Tongue (tissue), 2 donors: ENCODE measurements around the gene ZNF541. TPM values are rescaled to one million over a fixed set of nuclear protein-coding genes. Genes with fewer than 3 reads are reported as not detected.
"Not testable (repeated sequence)": the region's sequence is repeated elsewhere in the genome, so short reads cannot be mapped to it uniquely, and the experiment has no call there.

ENCODE experiments used
- DNase-seq: peaks from one replicate; pipeline ENCODE4 v3.0.0-alpha.2; 2015
- total RNA-seq: library from RNA; depleted of rRNA; stranded (reverse); fragments of >200 nt; gene quantifications from one replicate; pipeline ENCODE4 v1.2.3, GENCODE V29; 2014

ZNF541 gene
- total RNA-seq, 1 donor from 2014 or later: 0.10 TPM

DNA sequence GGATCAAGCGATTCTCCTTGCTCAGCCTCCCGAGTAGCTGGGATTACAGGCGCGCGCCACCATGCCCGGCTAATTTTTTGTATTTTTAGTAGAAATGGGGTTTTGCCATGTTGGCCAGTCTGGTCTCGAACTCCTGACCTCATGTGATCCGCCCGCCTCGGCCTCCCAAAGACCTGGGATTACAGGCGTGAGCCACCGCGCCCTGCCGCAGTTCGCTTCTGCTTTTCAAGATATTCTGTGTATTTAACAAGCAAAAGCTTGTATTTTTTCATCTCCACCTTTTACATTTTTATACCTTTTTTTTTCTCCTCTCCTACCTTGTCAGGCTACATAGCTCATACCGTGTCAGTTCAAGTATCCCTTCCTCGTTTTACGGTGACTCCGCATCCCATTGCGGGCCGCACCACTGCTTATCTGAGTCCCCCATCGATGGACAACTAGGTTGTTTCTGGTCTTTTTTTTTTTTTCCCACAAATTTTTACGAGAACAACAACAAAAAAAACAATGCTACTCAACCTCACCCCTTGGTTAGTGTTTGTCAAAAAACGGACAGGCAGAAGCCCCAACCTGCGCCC is 26.8 kb upstream of the ZNF541 start:
- DNase-seq: not testable (repeated sequence)

DNA sequence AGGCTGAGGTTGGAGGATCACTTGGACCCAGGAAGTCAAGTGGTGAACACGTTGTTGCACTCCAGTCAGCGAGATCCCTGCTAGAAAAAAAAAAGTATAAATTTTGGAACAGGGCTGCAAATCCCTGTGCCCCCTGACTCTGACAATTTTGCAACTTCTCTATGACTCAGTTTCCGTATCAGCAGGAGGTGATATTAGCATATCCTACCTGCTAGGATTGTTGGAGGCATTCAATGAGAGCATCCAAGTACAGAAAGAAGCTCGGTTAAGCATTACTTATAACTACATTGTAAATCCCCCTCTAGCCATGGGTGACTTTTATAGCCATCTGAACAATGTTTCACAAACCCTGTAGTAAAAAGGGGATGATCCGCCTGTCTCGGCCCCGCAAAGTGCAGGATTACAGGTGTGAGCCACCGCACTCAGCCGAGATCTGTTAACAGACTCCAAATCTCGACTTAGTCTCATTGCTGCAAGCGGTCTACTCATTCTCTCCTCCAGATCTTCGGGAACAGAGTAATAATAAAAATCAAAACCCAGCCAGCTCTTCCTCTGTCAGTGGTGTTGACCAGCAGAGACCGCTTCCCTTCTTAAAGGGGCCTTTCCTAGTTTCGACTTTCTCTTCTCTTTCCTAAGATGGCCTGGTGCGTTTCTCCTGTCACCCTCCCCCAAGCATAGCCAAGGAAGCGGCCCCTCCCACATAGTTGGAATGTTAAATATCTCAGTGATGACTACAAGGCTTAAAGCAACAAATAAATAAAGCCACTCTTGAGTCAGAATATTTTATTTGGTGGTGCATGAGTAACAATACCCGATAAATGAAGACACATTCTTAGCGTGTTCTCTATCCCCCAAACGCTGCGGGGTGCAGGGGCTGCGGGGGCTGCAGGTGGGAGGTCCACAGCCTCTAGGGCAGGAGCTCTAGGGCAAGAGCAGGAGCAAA is 25.7 kb upstream of the ZNF541 start:
- peak; percentile 66 for DNase-seq

DNA sequence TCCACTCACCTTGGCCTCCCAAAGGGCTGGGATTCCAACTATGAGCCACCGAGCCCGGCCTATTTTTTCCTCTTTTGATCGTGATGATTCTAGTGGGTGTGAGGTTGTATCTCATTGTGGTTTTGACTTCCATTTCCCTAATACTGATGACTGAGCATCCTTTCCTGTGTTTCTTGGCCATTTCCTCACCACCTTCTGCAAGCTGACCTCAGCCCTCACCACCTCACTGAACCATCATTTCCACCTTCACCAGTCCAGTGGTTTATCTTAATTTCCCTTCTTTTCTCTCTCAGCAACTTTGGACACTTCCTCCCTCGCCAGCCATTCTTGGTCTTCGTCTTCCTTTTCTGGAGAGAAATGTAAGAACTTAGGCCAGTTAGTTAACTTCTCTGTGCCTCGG is 23.0 kb upstream of the ZNF541 start:
- DNase-seq: no peak

DNA sequence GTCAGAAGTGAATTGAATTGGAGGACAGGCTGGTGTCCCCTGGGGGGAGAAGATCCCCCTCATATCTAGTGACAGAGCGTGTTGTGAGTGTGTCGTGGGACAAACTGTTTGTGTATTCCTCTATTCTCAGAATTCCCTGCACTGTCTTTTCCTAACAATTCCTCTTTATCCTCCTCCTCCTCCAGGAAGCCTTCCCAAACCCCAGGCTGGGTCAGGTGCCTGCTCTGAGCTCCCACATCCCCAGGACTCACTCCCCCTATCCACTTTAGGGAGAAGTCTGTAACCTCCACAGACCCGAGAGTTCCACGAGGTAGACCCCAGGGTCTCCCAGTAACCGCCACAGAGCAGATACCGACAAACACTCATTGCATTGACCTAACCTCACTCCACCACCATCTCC is 20.9 kb upstream of the ZNF541 start:
- no peak for DNase-seq

DNA sequence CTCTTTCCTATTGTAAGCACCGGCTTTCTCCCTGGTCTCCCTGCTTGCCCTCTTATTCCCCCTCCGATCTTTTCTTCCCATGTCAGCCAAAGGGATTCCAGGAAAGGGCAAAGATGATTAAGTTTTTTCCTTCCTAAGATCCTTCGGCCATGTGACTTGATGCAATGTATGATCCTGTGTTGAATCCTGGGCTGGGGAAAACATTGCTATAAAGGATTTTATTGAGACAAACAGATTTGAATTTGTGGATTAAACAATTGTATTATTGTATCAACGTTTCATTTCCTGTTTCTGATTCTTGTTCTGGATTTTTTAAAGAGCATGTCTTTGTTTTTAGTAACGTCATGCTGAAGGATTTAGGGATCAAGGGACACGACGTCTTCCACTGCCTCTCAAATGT is 16.9 kb upstream of the ZNF541 start:
- DNase-seq: no peak

DNA sequence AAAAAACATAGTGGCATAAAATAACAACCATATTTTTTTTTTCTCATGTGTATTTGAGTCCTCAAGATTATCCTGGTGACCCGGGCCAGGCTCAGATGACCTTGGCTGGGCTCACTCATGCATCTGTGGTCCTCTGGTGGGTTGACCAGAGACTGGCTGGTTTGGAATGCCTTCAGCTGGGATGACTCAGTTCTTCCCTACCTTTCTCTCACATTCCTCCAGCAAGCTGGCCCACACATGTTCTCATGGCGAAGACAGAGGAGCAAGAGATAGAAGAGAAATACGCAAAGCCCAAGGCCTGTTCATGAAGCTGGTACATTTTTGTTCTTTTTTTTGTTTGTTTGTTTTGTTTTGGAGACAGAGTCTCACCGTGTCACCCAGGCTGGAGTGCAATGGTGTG is 14.3 kb upstream of the ZNF541 start:
- DNase-seq: no peak

DNA sequence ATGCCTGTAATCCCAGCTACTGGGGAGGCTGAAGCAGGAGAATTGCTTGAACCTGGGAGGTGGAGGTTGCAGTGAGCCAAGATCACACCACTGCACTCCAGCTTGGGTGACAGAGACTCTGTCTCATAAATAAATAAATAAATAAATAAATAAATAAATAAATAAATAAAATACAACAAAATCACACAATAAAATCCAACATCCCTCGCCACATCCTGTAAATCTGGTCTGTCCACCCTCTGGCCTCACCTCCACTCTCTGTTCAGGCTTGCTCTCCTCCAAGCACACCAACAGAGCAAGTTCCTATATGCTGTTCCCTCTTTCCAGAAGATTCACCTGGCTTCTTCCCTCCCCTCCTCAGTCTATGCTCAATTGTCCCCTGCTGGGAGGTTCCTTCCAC is 10.2 kb upstream of the ZNF541 start:
- not testable (repeated sequence) for DNase-seq

DNA sequence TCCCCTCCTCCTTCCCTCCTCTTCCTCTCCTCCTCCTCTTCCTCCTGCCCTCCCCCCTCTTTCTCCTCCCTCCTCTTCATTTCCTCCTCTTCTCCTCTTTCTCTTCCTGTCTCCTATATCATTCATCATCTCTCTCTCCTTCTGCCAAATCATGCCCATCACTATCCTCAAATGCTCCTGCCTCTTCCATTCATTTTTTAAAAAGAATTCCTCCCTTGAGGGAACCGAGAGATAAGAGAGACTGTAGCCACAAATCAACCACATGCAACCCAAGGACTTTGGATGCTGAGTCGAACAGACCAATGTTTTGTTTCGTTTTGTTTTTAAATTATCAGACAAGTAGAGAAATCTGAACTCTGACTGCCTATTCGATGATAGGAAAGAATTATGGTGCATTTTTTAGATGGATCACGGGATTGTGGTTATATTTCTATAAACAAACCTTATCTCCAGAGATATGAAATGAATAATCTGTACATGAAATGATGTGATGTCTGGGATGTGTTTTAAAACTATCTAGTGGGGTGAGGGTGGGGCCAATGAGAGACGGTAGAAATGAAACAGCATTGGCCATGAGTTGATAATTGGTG is 9.5 kb upstream of the ZNF541 start:
- no peak for DNase-seq

DNA sequence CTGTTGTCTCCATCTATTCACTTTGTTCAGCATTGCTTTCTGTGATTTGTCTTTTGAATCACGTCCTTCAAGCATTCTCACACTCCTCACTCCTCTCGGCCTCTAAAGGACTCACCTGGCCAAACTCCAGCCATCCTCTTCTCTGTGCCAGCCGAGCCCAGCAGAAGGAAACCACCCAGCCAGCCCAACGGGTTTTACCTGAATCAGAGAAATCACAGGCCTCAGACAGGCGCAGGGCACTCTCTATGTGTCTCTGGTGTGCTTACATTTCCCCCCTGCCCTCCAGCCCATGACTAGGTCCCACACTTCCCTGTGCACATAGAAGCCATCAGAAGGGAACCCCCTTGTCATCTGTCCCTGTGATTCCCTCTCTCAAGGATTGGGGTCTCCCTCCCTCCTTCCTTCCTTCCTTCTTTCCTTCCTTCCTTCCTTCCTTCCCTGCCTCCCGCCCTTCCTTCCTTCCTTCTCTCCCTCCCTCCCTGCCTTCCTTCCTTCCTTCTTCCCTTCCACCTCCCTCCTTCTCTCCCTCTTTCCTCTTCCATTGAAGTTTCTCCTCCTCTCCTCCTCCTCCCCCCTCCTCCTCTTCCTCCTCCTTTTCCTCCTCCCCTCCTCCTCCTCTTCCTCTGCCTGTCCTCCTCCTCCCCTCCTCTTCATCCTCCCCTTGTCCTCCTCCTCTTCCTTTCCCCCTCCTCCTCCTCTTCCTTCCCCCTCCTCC is 8.8 kb upstream of the ZNF541 start:
- DNase-seq: peak; percentile 18

DNA sequence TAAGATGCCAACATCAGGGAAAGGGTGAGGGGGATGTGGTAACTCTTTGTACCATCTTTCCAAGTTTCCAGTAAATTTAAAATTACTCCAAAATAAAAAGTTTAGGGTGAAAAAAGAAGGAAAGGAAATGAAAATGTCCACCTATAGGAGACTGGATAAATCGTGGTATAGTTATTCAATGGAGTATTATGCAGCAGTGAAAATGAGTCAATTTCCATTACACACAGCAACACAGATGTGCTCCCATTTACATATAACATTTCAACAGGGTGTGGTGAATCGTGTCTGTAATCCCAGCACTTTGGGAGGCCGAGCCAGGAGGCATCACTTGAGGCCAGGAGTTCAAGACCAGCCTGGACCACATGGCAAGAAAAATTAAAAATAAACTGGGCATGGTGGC is 7.4 kb upstream of the ZNF541 start:
- DNase-seq: no peak

DNA sequence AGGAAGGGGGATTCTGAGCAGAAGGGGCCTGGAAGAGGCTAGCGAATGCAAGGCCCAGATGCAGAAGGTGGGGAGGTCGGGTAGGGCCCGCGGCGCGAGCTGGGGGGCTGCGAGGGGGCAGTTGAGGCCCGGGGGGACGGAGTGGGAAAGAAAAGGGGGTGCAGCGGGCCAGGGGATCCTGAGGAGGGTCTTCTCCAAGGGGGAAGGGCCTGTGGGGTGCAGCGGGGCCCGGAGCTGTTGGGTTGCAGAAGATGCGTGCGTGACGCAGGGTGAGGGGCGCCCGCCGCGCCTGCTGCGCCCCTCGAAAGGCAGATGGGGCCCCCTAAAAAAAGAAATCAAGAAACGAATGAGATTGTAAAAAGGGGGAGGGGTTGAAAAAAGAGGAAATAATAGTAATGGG is 313 bp downstream of the ZNF541 start:
- DNase-seq: no peak

DNA sequence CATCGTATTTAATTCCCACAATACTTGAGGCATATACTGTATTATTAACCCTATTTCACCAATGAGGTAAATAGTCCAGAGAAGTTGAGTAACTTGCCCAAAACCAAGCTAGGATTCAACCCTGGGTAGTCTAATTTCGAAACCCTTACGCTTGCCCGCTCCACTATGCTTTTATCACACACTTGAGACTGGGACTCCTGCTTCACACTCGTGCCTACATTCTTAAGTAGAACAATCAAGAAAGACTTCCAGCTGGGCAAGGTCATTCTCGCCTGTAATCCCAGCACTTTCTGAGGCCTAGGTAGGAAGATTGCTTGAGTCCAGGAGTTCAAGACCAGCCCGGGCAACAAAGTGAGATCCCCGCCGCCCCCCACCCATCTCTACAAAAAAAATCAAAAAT is 3.6 kb downstream of the ZNF541 start:
- DNase-seq: no peak

DNA sequence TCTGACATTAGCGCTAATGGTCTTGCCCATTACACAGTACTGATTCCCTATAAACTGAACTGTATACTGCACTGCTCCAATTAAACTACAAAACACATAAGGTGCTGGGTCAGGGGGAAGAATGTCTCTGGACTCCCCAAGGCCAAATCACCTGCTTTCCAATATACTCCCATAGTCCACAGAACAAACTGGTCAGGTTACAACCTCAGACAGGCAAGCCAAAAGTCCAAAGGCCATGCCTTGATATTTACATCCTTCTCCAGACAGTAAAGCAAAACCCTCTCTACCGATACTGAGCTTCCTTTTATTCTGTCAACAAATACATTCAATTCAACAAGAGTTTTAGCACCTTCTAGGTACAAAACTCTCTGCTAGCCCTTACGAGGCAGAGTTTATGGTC is 8.9 kb downstream of the ZNF541 start:
- DNase-seq: no peak

DNA sequence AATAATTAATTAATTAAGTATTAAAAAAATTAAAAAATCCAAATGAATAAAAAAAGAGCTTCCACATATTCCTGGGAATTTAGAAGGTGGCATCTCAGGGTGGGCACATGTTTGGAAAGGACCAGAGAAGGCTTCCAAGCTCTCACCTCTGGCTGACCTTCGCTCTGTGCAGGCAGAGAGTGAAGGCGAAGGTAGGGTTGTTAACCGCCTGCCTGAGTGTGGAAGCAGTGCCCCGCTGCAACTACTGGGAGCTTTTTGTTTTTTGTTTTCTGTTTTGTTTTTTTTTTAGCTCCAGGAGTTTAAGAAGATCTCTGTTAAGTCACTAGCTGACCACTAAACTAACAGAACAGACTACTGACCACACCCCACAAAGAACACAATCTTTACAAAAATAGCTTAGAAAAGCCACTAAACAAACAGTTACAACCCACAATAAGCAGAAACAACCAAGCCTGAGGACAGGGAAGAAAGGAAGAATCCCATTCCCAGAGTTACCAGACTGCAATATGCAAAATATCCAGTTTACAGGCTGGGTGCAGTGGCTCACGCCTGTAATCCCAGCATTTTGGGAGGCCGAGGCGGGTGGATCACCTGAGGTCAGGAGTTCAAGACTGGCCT is 11.4 kb downstream of the ZNF541 start:
- no peak for DNase-seq

DNA sequence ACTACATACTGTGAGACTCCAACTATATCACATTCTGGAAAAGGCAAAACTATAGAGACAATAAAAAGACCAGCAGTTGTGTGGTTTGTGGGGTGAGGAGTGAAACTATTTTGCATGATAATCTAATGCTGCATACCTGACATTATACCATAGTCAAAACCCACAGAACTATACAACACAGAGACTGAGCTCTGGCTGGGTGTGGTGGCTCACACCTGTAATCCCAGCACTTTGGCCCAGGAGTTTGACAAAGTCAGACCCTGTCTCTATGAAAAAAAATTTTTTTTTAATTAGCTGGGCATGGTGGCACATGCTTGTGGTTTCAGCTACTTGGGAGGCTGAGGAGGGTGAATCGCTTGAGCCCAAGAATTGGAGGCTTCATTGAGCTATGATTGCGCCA is 11.9 kb downstream of the ZNF541 start:
- DNase-seq: no peak

DNA sequence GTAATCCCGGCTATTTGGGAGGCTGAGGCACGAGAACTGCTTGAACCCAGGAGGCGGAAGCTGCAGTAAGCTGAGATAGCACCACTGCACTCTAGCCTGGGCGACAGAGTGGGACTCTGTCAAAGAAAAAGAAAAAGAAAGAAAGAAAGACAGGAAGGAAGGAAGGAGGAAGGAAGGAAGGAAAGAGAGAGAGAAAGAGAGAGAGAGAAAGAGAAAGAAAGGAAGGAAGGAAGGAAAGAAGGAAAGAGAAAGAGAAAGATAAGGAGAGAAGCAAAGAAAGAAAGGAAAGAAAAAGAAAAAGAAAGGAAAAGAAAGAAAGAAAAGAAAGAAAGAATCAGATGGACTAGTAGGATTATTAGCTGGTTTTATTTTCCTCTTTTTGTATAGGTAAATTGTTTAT is 22.8 kb downstream of the ZNF541 start:
- DNase-seq: no peak

DNA sequence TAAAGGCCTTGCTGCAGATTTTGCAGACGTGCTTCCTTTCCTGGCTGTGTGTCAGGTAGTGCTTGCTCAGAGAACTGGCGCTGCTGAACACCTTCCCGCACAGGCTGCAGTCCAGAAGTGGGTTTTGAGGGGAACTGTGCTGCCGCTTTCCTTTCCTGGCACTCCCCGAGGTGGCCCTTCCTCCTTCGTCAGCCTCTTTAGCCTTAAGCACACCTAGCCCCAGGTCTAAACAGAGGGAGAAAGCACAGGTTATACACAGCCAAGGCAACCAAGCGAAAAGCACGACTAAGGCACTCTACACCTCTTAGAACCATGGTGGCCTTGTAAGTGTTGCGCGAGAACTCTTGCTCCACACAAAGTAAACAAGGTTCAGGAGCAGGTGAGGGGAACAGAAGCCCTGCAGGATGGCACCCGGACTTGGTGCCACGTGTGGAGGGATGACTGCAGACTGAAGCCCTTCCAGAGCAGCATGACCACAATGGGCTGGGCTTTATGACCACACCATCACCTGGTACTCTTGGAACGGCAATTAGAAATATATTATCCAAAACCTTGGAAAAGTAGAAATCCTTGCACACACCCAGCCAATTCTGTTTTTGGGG is 23.6 kb downstream of the ZNF541 start:
- no peak for DNase-seq

DNA sequence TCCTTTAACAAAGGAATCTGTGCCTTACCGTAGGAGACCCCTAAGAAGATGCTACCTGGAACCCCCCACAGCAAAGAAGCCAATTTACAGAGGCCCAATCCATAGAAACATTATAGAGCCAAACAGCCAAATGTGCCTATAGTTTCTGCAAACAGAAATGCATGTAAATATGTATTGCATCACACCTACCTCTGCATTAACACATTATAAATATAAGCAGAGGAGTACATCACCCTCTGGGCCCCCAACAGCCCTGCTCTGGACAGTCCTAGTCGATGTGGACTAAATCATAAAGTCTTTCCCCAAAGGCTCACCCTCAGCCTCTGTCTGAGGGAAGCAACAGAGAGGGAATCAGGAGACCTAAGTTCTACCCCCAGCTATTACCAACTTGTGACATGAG is 25.7 kb downstream of the ZNF541 start:
- DNase-seq: no peak

DNA sequence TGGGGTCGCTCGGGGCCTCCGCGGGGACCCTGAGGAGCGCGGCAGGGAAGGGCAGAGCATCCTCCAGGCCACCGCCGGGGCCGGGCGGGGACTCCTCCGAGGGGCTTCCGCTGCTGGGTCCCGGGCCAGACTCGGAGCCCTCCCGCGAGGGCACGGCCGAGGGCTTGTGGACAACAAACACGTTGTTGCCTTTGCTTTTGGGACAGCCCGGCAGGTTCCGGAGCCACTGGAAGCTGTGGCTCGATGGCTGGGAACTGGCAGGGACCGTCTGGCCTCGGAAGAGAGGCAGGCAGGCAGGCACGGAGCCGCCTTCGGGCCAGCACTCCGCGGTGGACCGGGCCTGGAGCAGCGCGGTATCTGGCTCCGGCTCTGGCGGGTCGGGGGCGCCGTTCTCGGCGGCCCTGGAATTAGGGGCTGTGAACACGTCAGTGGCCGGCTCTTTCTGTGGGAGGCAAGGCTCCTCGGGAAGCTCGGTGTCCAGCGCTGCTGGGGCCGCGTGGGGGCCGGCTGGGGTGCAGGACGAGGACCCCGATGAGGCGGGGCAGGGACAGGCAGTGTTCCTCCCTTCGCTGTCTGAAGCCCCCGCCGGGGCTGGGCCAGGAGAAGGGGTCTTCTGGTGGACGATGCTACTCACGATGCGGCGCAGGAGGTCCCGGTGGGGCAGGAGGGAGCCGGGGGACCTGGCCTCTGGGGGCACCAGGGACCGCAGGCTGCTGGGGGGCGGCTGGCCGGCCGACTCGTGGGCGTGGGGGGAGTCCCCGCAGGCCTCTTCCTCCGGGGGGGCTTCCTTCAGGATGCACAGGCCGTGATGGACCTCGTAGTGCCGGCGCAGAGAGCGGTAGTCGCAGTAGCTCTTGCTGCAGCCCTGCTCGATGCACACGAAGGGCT is 27.6 kb downstream of the ZNF541 start:
- DNase-seq: no peak

DNA sequence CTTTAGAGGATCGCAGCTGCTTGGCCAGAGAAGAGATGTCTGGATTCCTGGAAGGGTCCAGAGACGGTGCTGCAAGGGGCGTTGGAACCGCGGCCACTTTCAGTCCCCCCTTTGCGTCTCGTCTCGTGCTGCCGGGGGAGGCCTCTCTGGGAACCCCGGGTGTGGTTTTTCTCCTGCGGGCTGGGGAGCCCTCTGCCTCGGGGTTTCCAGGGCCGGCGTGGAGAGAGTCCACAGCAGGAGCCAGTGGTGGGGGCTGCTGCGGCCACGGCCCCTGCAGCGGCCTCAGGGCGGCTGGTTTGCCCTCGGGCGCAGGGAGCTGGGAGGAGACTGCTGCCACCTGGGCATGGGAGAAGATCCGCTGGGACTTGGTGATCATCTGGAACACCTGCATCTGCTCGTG is 28.5 kb downstream of the ZNF541 start:
- no peak for DNase-seq

DNA sequence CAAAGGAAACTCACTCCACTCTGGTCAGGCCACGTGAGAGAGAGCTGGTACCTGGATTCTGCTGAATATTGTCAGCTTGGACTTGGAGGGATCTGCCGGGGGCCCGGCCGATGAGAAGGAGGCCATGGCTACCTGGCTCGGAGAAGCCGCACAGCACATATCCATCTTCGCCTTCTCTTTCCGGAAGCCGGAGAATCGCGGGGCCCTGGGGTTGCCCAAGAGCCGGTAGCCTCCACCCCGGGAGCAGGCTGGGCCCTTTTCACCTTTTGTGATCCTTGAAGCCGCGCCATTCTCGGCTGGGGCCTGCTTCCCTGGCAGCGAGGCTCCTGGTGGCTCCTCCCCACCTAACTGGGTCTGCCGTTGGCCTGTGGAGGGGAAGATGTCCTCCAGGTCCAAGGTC is 28.9 kb downstream of the ZNF541 start:
- DNase-seq: no peak
